CD4-positive, alpha-beta T cell treated with Interleukin-1 beta for 1 hour (primary cell): ENCODE results near the gene TIGD1.
"Not testable (repeated sequence)": the region's sequence is repeated elsewhere in the genome, so short reads cannot be mapped to it uniquely, and the experiment has no call there.

Experiments used
- DNase-seq, 2 donors: peaks; one replicate each; pipeline ENCODE4 v3.0.0-alpha.2; 2020 to 2022

The TIGD1 gene

DNA sequence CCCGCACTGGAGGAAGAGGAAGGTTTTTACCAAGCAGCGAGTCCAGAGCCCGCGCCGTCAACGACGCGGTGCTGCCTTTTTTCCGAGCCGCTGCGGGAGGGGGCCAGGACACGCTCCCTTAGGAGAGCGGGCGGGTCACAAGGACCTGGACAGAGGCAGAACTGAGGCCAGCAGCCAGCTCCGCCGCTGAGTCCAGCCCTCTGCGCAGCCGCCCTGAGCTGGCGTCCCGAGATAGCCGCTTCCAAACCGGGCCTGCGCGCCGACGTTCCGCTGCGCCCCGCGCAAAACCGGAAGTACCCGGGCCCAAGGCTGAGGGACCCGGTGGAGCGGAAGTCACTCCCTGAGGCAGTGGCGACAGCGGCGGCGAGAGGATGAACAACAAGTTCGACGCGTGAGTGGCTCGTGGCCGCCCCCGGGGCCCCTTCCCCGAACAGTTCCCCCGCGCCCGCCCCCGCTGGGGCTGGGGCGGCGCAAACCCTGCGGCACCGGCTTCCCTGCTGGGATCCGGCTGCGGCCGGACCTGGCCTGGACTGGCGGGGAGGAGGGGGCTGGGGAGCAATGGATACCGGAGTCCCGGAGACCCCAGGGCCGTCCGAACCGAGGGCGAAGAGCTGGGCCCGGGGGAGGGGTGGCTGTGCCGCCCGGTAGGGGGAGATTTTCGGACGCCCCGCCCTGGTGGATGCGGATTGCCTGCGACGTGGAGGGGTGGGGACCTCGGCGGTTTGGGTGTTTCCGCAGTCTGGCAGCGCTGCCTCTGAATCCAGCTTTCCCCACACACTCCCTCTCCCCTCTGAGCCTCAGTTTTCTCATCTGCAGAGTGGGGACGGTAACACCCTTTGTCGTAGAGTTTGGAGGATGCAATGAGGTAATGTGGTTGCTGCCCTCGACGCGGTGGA, at the start of gene TIGD1, which contains the start of gene EIF4E2:
TSS of gene TIGD1 (minus strand) at position 204 of the 896 bp plus-strand sequence. CDS start 675 bp downstream, outside the sequence.
TSS of gene EIF4E2 (plus strand) at position 336 of the 896 bp plus-strand sequence. CDS start at position 372, 36 bp downstream.
- peak; percentile 90 to 91 for DNase-seq

DNA sequence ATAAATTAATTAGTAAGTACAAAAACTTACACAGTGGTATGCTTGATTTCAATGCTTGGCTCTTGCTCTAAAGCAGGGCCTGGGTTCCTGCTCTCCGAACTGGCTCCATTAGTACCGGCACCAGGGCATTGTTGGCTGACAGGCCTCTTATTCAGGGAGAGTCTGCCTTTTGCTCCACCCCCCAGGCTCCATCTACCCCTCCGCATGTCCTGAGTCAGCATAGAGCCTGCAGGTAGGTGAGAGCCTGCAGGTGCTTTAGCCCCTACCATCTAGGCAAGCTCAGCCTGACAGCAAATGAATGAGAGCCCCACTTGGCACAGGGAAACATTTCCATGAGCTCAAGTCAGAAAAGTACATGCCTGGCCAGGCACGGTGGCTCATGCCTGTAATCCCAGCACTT, 47.9 kb upstream of the TIGD1 start:
- no peak for DNase-seq

DNA sequence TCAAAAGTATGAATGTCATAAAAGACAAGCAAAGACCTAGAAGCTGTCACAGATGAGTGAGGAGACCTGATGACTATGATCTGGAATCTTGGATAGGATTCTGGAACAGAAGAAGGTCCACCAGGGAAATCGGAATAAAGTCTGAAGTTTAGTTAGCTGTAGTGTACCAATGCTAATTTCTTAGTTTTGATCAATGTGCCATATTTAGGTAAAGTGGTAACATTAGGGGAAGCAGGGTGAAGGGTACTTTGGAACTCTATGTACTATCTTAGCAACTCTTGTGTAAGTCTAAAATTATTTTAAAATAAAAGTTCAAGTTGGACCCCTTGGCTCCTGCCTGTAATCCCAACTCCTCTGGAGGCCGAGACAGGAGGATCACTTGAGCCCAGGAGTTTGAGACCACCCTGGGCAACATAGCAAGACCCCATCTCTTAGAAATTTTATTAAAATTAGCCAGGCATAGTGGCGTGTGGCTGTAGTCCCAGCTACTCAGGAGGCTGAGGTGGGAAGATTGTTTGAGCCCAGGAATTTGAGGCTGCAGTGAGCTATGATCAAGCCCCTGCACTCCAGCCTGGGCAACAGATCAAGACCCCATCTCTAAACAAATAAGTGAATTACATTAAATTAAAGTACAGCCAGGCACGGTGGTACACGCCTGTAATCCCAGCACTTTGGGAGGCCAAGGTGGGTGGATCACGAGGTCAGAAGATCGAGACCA, 47.2 kb upstream of the TIGD1 start:
- no peak for DNase-seq

DNA sequence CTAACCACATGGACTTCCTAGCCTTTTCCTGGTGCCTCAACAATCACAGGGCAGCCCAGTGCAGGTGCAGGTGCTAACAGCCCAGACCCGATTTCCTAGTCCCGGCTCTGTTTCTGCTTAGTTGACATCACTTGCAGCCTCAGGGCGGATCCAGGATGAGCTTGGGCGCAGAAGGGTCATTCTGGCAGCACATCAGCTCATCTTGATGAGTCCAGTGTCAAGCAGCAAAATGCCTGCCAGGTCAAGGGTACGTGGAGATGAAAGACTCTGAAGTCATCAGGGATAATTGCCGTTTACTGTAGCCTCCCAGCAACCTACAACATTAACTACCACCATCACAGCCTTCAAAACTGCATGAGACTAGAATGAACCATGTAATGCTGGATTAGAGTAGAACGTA, 43.6 kb upstream of the TIGD1 start:
- DNase-seq = no peak

- DNase-seq = no peak
Observed at GRCh38 chr2:232592772-232593395, 42.5 kb upstream of the TIGD1 start.

GRCh38 chr2:232588680-232589585, 38.6 kb upstream of the TIGD1 start:
- DNase-seq = no peak

DNA sequence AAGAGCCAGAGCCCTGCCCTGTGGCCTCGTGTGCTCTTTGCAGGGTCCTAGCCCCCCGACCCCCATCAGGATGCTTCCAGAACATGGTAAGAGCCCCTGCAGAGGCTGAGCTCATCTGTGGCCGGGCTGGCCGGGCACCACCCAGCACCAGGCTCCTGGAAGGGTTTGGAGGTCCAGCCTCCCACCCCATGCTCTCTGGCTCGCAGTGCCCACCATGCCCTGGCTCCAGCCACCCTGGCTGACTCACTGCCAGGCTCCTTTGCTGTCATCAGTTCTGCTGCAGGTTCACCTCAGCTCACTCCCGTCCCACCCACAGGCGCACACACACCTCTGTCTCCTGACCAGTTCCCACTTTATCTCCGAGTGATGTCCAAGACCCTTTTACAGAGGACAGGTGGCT, 37.7 kb upstream of the TIGD1 start:
- DNase-seq = no peak

- no peak for DNase-seq
Observed at GRCh38 chr2:232587512-232587911, 37.2 kb upstream of the TIGD1 start.

GRCh38 chr2:232586943-232587505, 36.7 kb upstream of the TIGD1 start:
- no peak for DNase-seq

- DNase-seq = no peak
Observed at GRCh38 chr2:232584238-232584637, 33.9 kb upstream of the TIGD1 start.

- DNase-seq = no peak
Observed at GRCh38 chr2:232581725-232582124, 31.4 kb upstream of the TIGD1 start.

- DNase-seq = no peak
Observed at GRCh38 chr2:232580648-232580981, 30.3 kb upstream of the TIGD1 start.

- DNase-seq = no peak
Observed at GRCh38 chr2:232578626-232579025, 28.3 kb upstream of the TIGD1 start.

- DNase-seq = no peak
Observed at GRCh38 chr2:232577841-232578240, 27.5 kb upstream of the TIGD1 start.

GRCh38 chr2:232576995-232577394, 26.6 kb upstream of the TIGD1 start:
- no peak for DNase-seq

DNA sequence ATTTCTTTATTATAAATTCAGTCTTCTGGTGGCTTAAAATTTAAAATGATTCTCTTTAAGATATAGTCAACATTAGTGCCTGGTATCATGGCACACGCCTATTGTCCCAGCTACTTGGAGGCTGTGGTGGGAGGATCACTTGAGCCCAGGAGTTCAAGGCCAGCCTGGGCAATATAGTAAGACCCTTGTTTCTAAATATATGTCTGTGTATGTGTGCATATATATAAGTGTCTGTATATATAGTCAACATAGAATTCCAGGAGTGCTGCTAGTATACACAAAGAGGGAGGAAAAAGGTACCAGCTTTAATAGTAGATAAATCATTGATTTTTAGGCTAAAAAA, 25.0 kb upstream of the TIGD1 start:
- DNase-seq = no peak

- no peak for DNase-seq
Observed at GRCh38 chr2:232574674-232575403, 24.5 kb upstream of the TIGD1 start.

GRCh38 chr2:232573771-232574435, 23.5 kb upstream of the TIGD1 start:
- DNase-seq = no peak

- DNase-seq = no peak
Observed at GRCh38 chr2:232573042-232573441, 22.7 kb upstream of the TIGD1 start.

GRCh38 chr2:232571026-232571474, 20.7 kb upstream of the TIGD1 start:
- DNase-seq = no peak

- DNase-seq = not testable (repeated sequence)
Observed at GRCh38 chr2:232570481-232570880, 20.1 kb upstream of the TIGD1 start.
